Esophagus muscularis mucosa (tissue), 4 donors: ENCODE measurements around the gene FBXO31.

Source experiments
- CTCF ChIP-seq, 3 experiments: fragments of 200-600 bp in 2 of 3; fragments of 450-650 bp in 1 of 3; sonication (generic) in 2 of 3; IDR thresholded peaks; one replicate each; pipeline ENCODE4 v1.5.1; 2017 to 2019; ENCODE audit warnings: antibody characterized with exemption in 3 of 3, mild to moderate bottlenecking in 2 of 3, moderate library complexity in 1 of 3
- EP300 ChIP-seq: sonication (generic); formaldehyde crosslinking; IDR thresholded peaks from one replicate; pipeline ENCODE4 v1.6.1; 2017; ENCODE audit warnings: antibody characterized with exemption
- POLR2A ChIP-seq: fragments of 450-650 bp; IDR thresholded peaks from one replicate; pipeline ENCODE4 v1.6.1; 2017; ENCODE audit warnings: antibody characterized with exemption, moderate library complexity, mild to moderate bottlenecking, low read depth

- TF ChIP-seq EP300 (no peak), POLR2A (no peak), CTCF (IDR thresholded peaks at IDR 0.05) (no peak)
These were observed 35.1 kb upstream of the FBXO31 start for GRCh38 chr16:87418644-87419043.
